ENCODE data around the gene MEIS1.
A peak's percentile ranks its signal among the peaks of the same experiment; 100 is the strongest.

MEIS1 gene

GRCh38 chr2:66579186-66580126 is 144.5 kb downstream of the MEIS1 start:
- DNase-seq (ENCODE audit: low spot score) (no peak), FAIRE-seq (no peak)

- DNase-seq (ENCODE audit: low spot score) (no peak), FAIRE-seq (no peak)
Measured at GRCh38 chr2:66580166-66581049, 145.5 kb downstream of the MEIS1 start.

- FAIRE-seq (no peak), DNase-seq (ENCODE audit: low spot score) (no peak)
Measured at GRCh38 chr2:66581339-66582103, 146.6 kb downstream of the MEIS1 start.

- FAIRE-seq (no peak), DNase-seq (ENCODE audit: low spot score) (no peak)
Measured at GRCh38 chr2:66582104-66582986, 147.4 kb downstream of the MEIS1 start.

GRCh38 chr2:66582987-66583880 is 148.3 kb downstream of the MEIS1 start:
- no peak for DNase-seq (ENCODE audit: low spot score)
- no peak for FAIRE-seq

GRCh38 chr2:66583881-66584280 is 149.0 kb downstream of the MEIS1 start:
- DNase-seq (ENCODE audit: low spot score), result no peak
- FAIRE-seq, result no peak

GRCh38 chr2:66585587-66585986 is 150.7 kb downstream of the MEIS1 start:
- FAIRE-seq, result no peak
- DNase-seq (ENCODE audit: low spot score), result no peak

GRCh38 chr2:66587216-66587615 is 152.3 kb downstream of the MEIS1 start:
- DNase-seq (ENCODE audit: low spot score), result peak; percentile 50

GRCh38 chr2:66594001-66594400 is 159.1 kb downstream of the MEIS1 start:
- FAIRE-seq (no peak), DNase-seq (ENCODE audit: low spot score) (no peak)

More at GRCh38 chr2:66587216-66587615, 152.3 kb downstream of the MEIS1 start:
- FAIRE-seq, result no peak

- no peak for DNase-seq (ENCODE audit: low spot score)
- FAIRE-seq, result no peak
Measured at GRCh38 chr2:66595556-66595955, 160.6 kb downstream of the MEIS1 start.

GRCh38 chr2:66596256-66596655 is 161.3 kb downstream of the MEIS1 start:
- FAIRE-seq (no peak), DNase-seq (ENCODE audit: low spot score) (peak; percentile 42)

GRCh38 chr2:66601624-66602023 is 166.7 kb downstream of the MEIS1 start:
- FAIRE-seq (no peak), DNase-seq (ENCODE audit: low spot score) (no peak)

- DNase-seq (ENCODE audit: low spot score), result no peak
- FAIRE-seq, result no peak
Measured at GRCh38 chr2:66602341-66602740, 167.4 kb downstream of the MEIS1 start.

- FAIRE-seq, result no peak
Measured at GRCh38 chr2:66604326-66604725, 169.4 kb downstream of the MEIS1 start.

GRCh38 chr2:66604976-66605375 is 170.1 kb downstream of the MEIS1 start:
- no peak for DNase-seq (ENCODE audit: low spot score)
- FAIRE-seq, result no peak

More at GRCh38 chr2:66604326-66604725, 169.4 kb downstream of the MEIS1 start:
- no peak for DNase-seq (ENCODE audit: low spot score)

- no peak for DNase-seq (ENCODE audit: low spot score)
- FAIRE-seq, result no peak
Measured at GRCh38 chr2:66607152-66607551, 172.2 kb downstream of the MEIS1 start.

Data from urothelium cell line (cell line).